Left renal cortex interstitium (tissue), 4 donors: ENCODE data around the gene OGFOD3. TPM values are rescaled to one million over a fixed set of nuclear protein-coding genes. Genes with fewer than 3 reads are reported as not detected.
"Not testable (repeated sequence)": the region's sequence is repeated elsewhere in the genome, so short reads cannot be mapped to it uniquely, and the experiment has no call there.

ENCODE experiments used
- DNase-seq, 4 donors: peaks; one replicate each; pipeline ENCODE4 v3.0.0-alpha.2; 2013; ENCODE audit warnings: low read depth in 4 of 4, low spot score in 2 of 4, missing footprints in 1 of 4
- polyA plus RNA-seq, 4 donors: library from polyadenylated mRNA; unstranded; fragments of 120-200 nt; gene quantifications; one replicate each; pipeline ENCODE4 v1.2.1, GENCODE V29; 2013; ENCODE audit not compliant: insufficient read length in 4 of 4

OGFOD3 gene
- polyA plus RNA-seq, 4 donors = 25.0 to 28.6 (median 26.5) TPM

- no peak for DNase-seq
Measured at GRCh38 chr17:82435601-82436583, 17.5 kb upstream of the OGFOD3 start.

- no peak for DNase-seq
Measured at GRCh38 chr17:82435103-82435502, 16.7 kb upstream of the OGFOD3 start.

GRCh38 chr17:82434216-82434565, 15.8 kb upstream of the OGFOD3 start:
- no peak for DNase-seq

GRCh38 chr17:82433560-82434215, 15.3 kb upstream of the OGFOD3 start:
- DNase-seq = no peak

GRCh38 chr17:82432017-82432416, 13.6 kb upstream of the OGFOD3 start:
- no peak for DNase-seq

GRCh38 chr17:82429824-82430223, 11.4 kb upstream of the OGFOD3 start:
- DNase-seq = no peak

- DNase-seq = no peak
Measured at GRCh38 chr17:82428546-82428945, 10.2 kb upstream of the OGFOD3 start.

- no peak for DNase-seq
Measured at GRCh38 chr17:82424863-82425159, 6.4 kb upstream of the OGFOD3 start.

GRCh38 chr17:82424001-82424862, 5.8 kb upstream of the OGFOD3 start:
- DNase-seq = no peak

- no peak for DNase-seq
Measured at GRCh38 chr17:82419540-82419939, 1.2 kb upstream of the OGFOD3 start.

GRCh38 chr17:82416771-82417170, 1.6 kb downstream of the OGFOD3 start:
- no peak for DNase-seq

GRCh38 chr17:82416264-82416663, 2.1 kb downstream of the OGFOD3 start:
- no peak for DNase-seq

- no peak for DNase-seq
Measured at GRCh38 chr17:82415786-82416185, 2.6 kb downstream of the OGFOD3 start.

- DNase-seq = no peak
Measured at GRCh38 chr17:82415336-82415735, 3.0 kb downstream of the OGFOD3 start.

- peak; percentile 47 to 71 (median 65) for DNase-seq
Measured at GRCh38 chr17:82414548-82415281, 3.7 kb downstream of the OGFOD3 start.

GRCh38 chr17:82412535-82413520, 5.6 kb downstream of the OGFOD3 start:
- no peak for DNase-seq

GRCh38 chr17:82412081-82412480, 6.3 kb downstream of the OGFOD3 start:
- DNase-seq = not testable (repeated sequence)

GRCh38 chr17:82411396-82412053, 6.9 kb downstream of the OGFOD3 start:
- DNase-seq = no peak
